ENCODE data around the gene ZNF775. TPM values are rescaled to one million over a fixed set of nuclear protein-coding genes. Genes with fewer than 3 reads are reported as not detected.

ZNF775 gene
- total and polyA plus RNA-seq, 12 donors: 1.9 to 4.7 (median 2.9) TPM

GRCh38 chr7:150441524-150441923 lies 62.4 kb downstream of the ZNF775 start:
- no peak overlapping the region for H3K4me3 ChIP-seq
- H3K27ac ChIP-seq: no peak overlapping the region
- ATAC-seq (no peak), DNase-seq (no peak)
- H3K9me3 ChIP-seq: peaks cover 0 to 19% (median 12%) of the 10 kb centered on the region in 11 donors
- peaks cover 0 to 14% (median 1%) of the 10 kb centered on the region in 9 donors for H3K4me1 ChIP-seq
- no peaks in the 10 kb centered on the region for H3K27me3 ChIP-seq
- no peak for TF ChIP-seq CTCF (IDR thresholded peaks at IDR 0.05)
- intact Hi-C loops (cut with DNase I): loop anchor here in 1 of 10 donors (10.0 kb wide), 1 partner anchor 423 kb away; no protein-coding TSS in a partner anchor
- H3K36me3 ChIP-seq: no peaks in the 10 kb centered on the region

GRCh38 chr7:150442811-150443210 lies 63.7 kb downstream of the ZNF775 start:
- H3K9me3 ChIP-seq: peaks cover 0 to 19% (median 12%) of the 10 kb centered on the region in 11 donors
- no peaks in the 10 kb centered on the region for H3K27me3 ChIP-seq
- H3K4me1 ChIP-seq: peaks cover 0 to 19% (median 8%) of the 10 kb centered on the region in 9 donors
- no peak for ATAC-seq
- H3K27ac ChIP-seq: no peak overlapping the region
- no peak overlapping the region for H3K4me3 ChIP-seq
- no peaks in the 10 kb centered on the region for H3K36me3 ChIP-seq
- DNase-seq: no peak
- 96 to 97% methylated on average over 20 of the region's 20 CpGs for WGBS, 2 donors
- intact Hi-C loops (cut with DNase I): loop anchor here in 1 of 10 donors (10.0 kb wide), 1 partner anchor 422 kb away; no protein-coding TSS in a partner anchor
- TF ChIP-seq CTCF (IDR thresholded peaks at IDR 0.05): no peak

- Histone ChIP-seq H3K27me3 (no peaks in the 10 kb centered on the region), H3K27ac (no peak overlapping the region), H3K9me3 (peaks cover 0 to 19% (median 12%) of the 10 kb centered on the region in 11 donors), H3K4me3 (no peak overlapping the region), H3K4me1 (peaks cover 0 to 28% (median 13%) of the 10 kb centered on the region in 9 donors), H3K36me3 (no peaks in the 10 kb centered on the region)
- intact Hi-C loops (cut with DNase I): loop anchor here in 1 of 10 donors (10.0 kb wide), 1 partner anchor 421 kb away; no protein-coding TSS in a partner anchor
- WGBS, 2 donors: 85 to 86% methylated on average over 18 of the region's 18 CpGs
- no peak for TF ChIP-seq CTCF (IDR thresholded peaks at IDR 0.05)
- no peak for ATAC-seq
- no peak for DNase-seq
Observed at GRCh38 chr7:150443793-150444540, 64.8 kb downstream of the ZNF775 start.

- Histone ChIP-seq H3K4me1 (peaks cover 0 to 34% (median 22%) of the 10 kb centered on the region in 9 donors), H3K27ac (no peak overlapping the region), H3K27me3 (no peaks in the 10 kb centered on the region), H3K36me3 (no peaks in the 10 kb centered on the region), H3K4me3 (no peak overlapping the region), H3K9me3 (peaks cover 0 to 19% (median 12%) of the 10 kb centered on the region in 11 donors)
- intact Hi-C loops (cut with DNase I): loop anchor here in 5 of 10 donors (5.0 to 10.0 kb wide), 3 partner anchors 292 to 420 kb away; partner anchors contain the start of gene GIMAP5 (in 1 of the 5)
- no peak for ATAC-seq
- WGBS, 2 donors: 80 to 85% methylated on average over 7 of the region's 7 CpGs
- TF ChIP-seq CTCF (IDR thresholded peaks at IDR 0.05): no peak
- DNase-seq: no peak
Observed at GRCh38 chr7:150444674-150445365, 65.7 kb downstream of the ZNF775 start.
